Globus pallidus (tissue), 1 donor: Measurements from ENCODE around the gene MUCL3.
"Not testable (repeated sequence)": the region's sequence is repeated elsewhere in the genome, so short reads cannot be mapped to it uniquely, and the experiment has no call there.

ENCODE experiments used
- DNase-seq: peaks from one replicate; pipeline ENCODE4 v3.0.0-alpha.2; 2015; ENCODE audit warnings: low spot score

Gene MUCL3

GRCh38 chr6:30983439-30983838 is 42.7 kb downstream of the MUCL3 start, which contains the start of gene MUC21:
Gene MUC21, plus strand, starts transcription at chr6:30983718. Its CDS starts 241 bp downstream, at chr6:30983959.
- no peak for DNase-seq

GRCh38 chr6:30985490-30985889 is 44.7 kb downstream of the MUCL3 start:
- no peak for DNase-seq

- no peak for DNase-seq
These were observed 46.5 kb downstream of the MUCL3 start for GRCh38 chr6:30987304-30987703.

- no peak for DNase-seq
These were observed 47.5 kb downstream of the MUCL3 start for GRCh38 chr6:30988209-30988825.

- no peak for DNase-seq
These were observed 49.8 kb downstream of the MUCL3 start for GRCh38 chr6:30990422-30991086.

- DNase-seq = no peak
These were observed 51.1 kb downstream of the MUCL3 start for GRCh38 chr6:30991891-30992290.

- no peak for DNase-seq
These were observed 56.5 kb downstream of the MUCL3 start for GRCh38 chr6:30997301-30997700.

GRCh38 chr6:30998785-30999184 is 58.0 kb downstream of the MUCL3 start:
- DNase-seq = no peak

- not testable (repeated sequence) for DNase-seq
These were observed 59.5 kb downstream of the MUCL3 start for GRCh38 chr6:31000067-31000860.

GRCh38 chr6:31001281-31001888 is 60.6 kb downstream of the MUCL3 start:
- DNase-seq = no peak

- DNase-seq = no peak
These were observed 61.7 kb downstream of the MUCL3 start for GRCh38 chr6:31002471-31002870.
